ENCODE results near the gene PCDH9.
"Not testable (repeated sequence)": the region's sequence is repeated elsewhere in the genome, so short reads cannot be mapped to it uniquely, and the experiment has no call there.

Gene PCDH9

GRCh38 chr13:67130444-67130843 lies 99.7 kb downstream of the PCDH9 start:
- no peak for DNase-seq (ENCODE audit: low spot score)

- DNase-seq (ENCODE audit: low spot score): no peak
Measured at GRCh38 chr13:67128136-67128535, 102.0 kb downstream of the PCDH9 start.

- DNase-seq (ENCODE audit: low spot score): no peak
Measured at GRCh38 chr13:67125681-67126080, 104.5 kb downstream of the PCDH9 start.

GRCh38 chr13:67123165-67123564 lies 107.0 kb downstream of the PCDH9 start:
- no peak for DNase-seq (ENCODE audit: low spot score)

GRCh38 chr13:67122251-67122650 lies 107.9 kb downstream of the PCDH9 start:
- DNase-seq (ENCODE audit: low spot score): no peak

- DNase-seq (ENCODE audit: low spot score): no peak
Measured at GRCh38 chr13:67120872-67121531, 109.1 kb downstream of the PCDH9 start.

- DNase-seq (ENCODE audit: low spot score): peak; percentile 14
Measured at GRCh38 chr13:67119481-67119894, 110.6 kb downstream of the PCDH9 start.

GRCh38 chr13:67118277-67118676 lies 111.9 kb downstream of the PCDH9 start:
- no peak for DNase-seq (ENCODE audit: low spot score)

GRCh38 chr13:67117010-67117550 lies 113.1 kb downstream of the PCDH9 start:
- no peak for DNase-seq (ENCODE audit: low spot score)

- DNase-seq (ENCODE audit: low spot score): no peak
Measured at GRCh38 chr13:67107979-67108378, 122.2 kb downstream of the PCDH9 start.

- DNase-seq (ENCODE audit: low spot score): no peak
Measured at GRCh38 chr13:67106502-67107057, 123.6 kb downstream of the PCDH9 start.

GRCh38 chr13:67101730-67102467 lies 128.2 kb downstream of the PCDH9 start:
- DNase-seq (ENCODE audit: low spot score): no peak

- DNase-seq (ENCODE audit: low spot score): no peak
Measured at GRCh38 chr13:67100730-67101129, 129.4 kb downstream of the PCDH9 start.

GRCh38 chr13:67099494-67099893 lies 130.6 kb downstream of the PCDH9 start:
- DNase-seq (ENCODE audit: low spot score): no peak

GRCh38 chr13:67097892-67098452 lies 132.2 kb downstream of the PCDH9 start:
- DNase-seq (ENCODE audit: low spot score): no peak

- not testable (repeated sequence) for DNase-seq (ENCODE audit: low spot score)
Measured at GRCh38 chr13:67096893-67097292, 133.2 kb downstream of the PCDH9 start.

- no peak for DNase-seq (ENCODE audit: low spot score)
Measured at GRCh38 chr13:67096418-67096817, 133.7 kb downstream of the PCDH9 start.

GRCh38 chr13:67095621-67096020 lies 134.5 kb downstream of the PCDH9 start:
- DNase-seq (ENCODE audit: low spot score): no peak

GRCh38 chr13:67094952-67095351 lies 135.2 kb downstream of the PCDH9 start:
- DNase-seq (ENCODE audit: low spot score): no peak

GRCh38 chr13:67094078-67094477 lies 136.1 kb downstream of the PCDH9 start:
- DNase-seq (ENCODE audit: low spot score): no peak

- DNase-seq (ENCODE audit: low spot score): no peak
Measured at GRCh38 chr13:67091603-67092002, 138.5 kb downstream of the PCDH9 start.

GRCh38 chr13:67090856-67091255 lies 139.3 kb downstream of the PCDH9 start:
- no peak for DNase-seq (ENCODE audit: low spot score)

- DNase-seq (ENCODE audit: low spot score): no peak
Measured at GRCh38 chr13:67087527-67087926, 142.6 kb downstream of the PCDH9 start.

Data from HuH-7 (cell line).